Fibroblast of the aortic adventitia (primary cell): ENCODE measurements around the gene CCDC70. TPM values are rescaled to one million over a fixed set of nuclear protein-coding genes. Genes with fewer than 3 reads are reported as not detected.

ENCODE experiments used
- DNase-seq: peaks from one replicate; pipeline ENCODE4 v3.0.0-alpha.2; 2010; ENCODE audit warnings: low read depth
- H3K4me3 ChIP-seq: 2 replicates; pipeline ENCODE4 v1.5.1; 2011; ENCODE audit warnings: low read depth, mild to moderate bottlenecking, control low read depth, low read length, moderate library complexity
- total RNA-seq: library from RNA; depleted of rRNA; stranded (reverse); fragments of >200 nt; gene quantifications from 2 replicates; pipeline ENCODE4 v1.2.3, GENCODE V29; 2012; ENCODE audit warnings: low replicate concordance
- TF ChIP-seq, protein P1 (sequence below): IDR thresholded peaks from 2 replicates; pipeline ENCODE4 v1.5.1; 2011; ENCODE audit warnings: mild to moderate bottlenecking, low read length, control low read depth, inconsistent platforms; ENCODE audit not compliant: insufficient read depth

Gene CCDC70
- total RNA-seq, 1 donor, result not detected

GRCh38 chr13:51912091-51912490, 50.3 kb downstream of the CCDC70 start:
- H3K4me3 ChIP-seq, result no peak overlapping the region
- TF ChIP-seq, protein P1, sequence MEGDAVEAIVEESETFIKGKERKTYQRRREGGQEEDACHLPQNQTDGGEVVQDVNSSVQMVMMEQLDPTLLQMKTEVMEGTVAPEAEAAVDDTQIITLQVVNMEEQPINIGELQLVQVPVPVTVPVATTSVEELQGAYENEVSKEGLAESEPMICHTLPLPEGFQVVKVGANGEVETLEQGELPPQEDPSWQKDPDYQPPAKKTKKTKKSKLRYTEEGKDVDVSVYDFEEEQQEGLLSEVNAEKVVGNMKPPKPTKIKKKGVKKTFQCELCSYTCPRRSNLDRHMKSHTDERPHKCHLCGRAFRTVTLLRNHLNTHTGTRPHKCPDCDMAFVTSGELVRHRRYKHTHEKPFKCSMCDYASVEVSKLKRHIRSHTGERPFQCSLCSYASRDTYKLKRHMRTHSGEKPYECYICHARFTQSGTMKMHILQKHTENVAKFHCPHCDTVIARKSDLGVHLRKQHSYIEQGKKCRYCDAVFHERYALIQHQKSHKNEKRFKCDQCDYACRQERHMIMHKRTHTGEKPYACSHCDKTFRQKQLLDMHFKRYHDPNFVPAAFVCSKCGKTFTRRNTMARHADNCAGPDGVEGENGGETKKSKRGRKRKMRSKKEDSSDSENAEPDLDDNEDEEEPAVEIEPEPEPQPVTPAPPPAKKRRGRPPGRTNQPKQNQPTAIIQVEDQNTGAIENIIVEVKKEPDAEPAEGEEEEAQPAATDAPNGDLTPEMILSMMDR, result no peak
- no peak for DNase-seq

DNA sequence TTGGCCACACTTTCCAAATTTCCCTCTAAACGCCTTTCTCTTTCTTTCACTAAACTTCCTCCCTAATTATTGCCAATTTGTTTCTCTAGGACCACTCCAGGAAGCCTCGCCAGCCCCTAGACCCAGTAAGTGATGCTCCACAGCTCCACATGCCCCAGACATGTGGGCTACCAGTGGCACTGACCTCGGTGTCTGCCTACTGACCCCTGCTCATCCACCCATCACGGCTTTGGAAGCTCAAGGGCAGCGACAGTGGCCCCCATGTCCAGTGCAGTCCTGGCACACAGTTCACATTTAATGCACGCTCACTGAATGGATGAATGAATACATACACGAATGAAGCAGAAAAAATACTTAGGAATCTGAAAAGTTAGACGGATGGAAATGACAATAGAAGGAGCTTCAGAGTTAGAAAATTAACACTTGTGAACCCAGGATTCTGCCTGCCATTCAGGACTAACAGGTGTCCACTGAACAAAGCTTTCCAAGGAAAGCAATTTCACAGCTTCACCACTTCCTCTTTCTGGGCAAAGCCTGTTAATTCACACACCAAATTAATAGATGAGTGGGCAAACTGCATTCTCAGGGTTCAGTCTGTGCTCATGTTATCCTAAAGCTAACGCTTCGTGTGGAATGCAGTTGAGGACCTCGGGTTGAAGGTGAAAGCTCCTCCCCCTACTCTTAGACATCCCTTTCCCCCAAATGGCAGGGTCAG, 50.9 kb downstream of the CCDC70 start:
- no peak overlapping the region for H3K4me3 ChIP-seq
- no peak for DNase-seq
- TF ChIP-seq, protein P1, result no peak

GRCh38 chr13:51913421-51914136, 51.8 kb downstream of the CCDC70 start:
- no peak overlapping the region for H3K4me3 ChIP-seq
- TF ChIP-seq, protein P1, result no peak
- DNase-seq, result no peak

GRCh38 chr13:51914137-51914493, 52.3 kb downstream of the CCDC70 start:
- H3K4me3 ChIP-seq, result no peak overlapping the region
- no peak for DNase-seq
- TF ChIP-seq, protein P1, result no peak

Other genes with a start within 250 kb of the CCDC70 start
- 2.0 and 3.8 TPM in 2 replicates for gene DHRS12, start 57.8 kb upstream of the CCDC70 start, total RNA-seq
- not detected in 2 replicates for gene TMEM272, start 16.8 kb upstream of the CCDC70 start, total RNA-seq
- gene ATP7B, start 149.5 kb downstream of the CCDC70 start, total RNA-seq, result 1.3 and 1.5 TPM in 2 replicates
- gene ALG11, start 150.4 kb downstream of the CCDC70 start, total RNA-seq, result 23.1 and 36.3 TPM in 2 replicates
- 13.3 and 14.7 TPM in 2 replicates for gene UTP14C, start 162.7 kb downstream of the CCDC70 start, total RNA-seq